A549 (cell line): ENCODE data around the gene BANK1.

Experiments used
- NFE2L2 ChIP-seq: fragments of 150-350 bp; conservative IDR thresholded peaks from 2 replicates; pipeline ENCODE4 v1.6.1; 2014; ENCODE audit warnings: low read length
- POLR2A ChIP-seq: IDR thresholded peaks from 2 replicates; pipeline ENCODE4 v1.6.1; 2012; ENCODE audit warnings: mild to moderate bottlenecking, low read length
- RCOR1 ChIP-seq: fragments of 150-350 bp; IDR thresholded peaks from 2 replicates; pipeline ENCODE4 v1.6.1; 2014; ENCODE audit warnings: antibody characterized with exemption, low read length, low read depth
- USF2 ChIP-seq: fragments of 450-650 bp; IDR thresholded peaks from 2 replicates; pipeline ENCODE4 v1.6.1; 2014; ENCODE audit warnings: antibody characterized with exemption
- TF ChIP-seq, protein P1 (sequence below): fragments of >200 bp; sonication (Bioruptor Twin); formaldehyde crosslinking; IDR thresholded peaks from 3 replicates; pipeline ENCODE4 v1.5.1; 2016
- TF ChIP-seq, protein P2 (sequence below): IDR thresholded peaks from 2 replicates; pipeline ENCODE4 v1.6.1; 2012

GRCh38 chr4:102007959-102008425 lies 217.5 kb downstream of the BANK1 start:
- TF ChIP-seq, protein P1, sequence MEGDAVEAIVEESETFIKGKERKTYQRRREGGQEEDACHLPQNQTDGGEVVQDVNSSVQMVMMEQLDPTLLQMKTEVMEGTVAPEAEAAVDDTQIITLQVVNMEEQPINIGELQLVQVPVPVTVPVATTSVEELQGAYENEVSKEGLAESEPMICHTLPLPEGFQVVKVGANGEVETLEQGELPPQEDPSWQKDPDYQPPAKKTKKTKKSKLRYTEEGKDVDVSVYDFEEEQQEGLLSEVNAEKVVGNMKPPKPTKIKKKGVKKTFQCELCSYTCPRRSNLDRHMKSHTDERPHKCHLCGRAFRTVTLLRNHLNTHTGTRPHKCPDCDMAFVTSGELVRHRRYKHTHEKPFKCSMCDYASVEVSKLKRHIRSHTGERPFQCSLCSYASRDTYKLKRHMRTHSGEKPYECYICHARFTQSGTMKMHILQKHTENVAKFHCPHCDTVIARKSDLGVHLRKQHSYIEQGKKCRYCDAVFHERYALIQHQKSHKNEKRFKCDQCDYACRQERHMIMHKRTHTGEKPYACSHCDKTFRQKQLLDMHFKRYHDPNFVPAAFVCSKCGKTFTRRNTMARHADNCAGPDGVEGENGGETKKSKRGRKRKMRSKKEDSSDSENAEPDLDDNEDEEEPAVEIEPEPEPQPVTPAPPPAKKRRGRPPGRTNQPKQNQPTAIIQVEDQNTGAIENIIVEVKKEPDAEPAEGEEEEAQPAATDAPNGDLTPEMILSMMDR: no peak
- TF ChIP-seq USF2: no peak
- no peak for TF ChIP-seq NFE2L2
- TF ChIP-seq, protein P2, sequence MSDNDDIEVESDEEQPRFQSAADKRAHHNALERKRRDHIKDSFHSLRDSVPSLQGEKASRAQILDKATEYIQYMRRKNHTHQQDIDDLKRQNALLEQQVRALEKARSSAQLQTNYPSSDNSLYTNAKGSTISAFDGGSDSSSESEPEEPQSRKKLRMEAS: no peak
- TF ChIP-seq RCOR1: no peak
- no peak for TF ChIP-seq POLR2A
